ENCODE data around the gene MMP15. TPM values are rescaled to one million over a fixed set of nuclear protein-coding genes. Genes with fewer than 3 reads are reported as not detected.

MMP15 gene
- total and polyA plus RNA-seq, 2 donors, result 1.2 to 1.7 TPM

GRCh38 chr16:58028541-58029070 lies 3.1 kb downstream of the MMP15 start:
- no peak overlapping the region for H3K27ac ChIP-seq (ENCODE audit: low read depth in 1 of 2, low read length in 1 of 2)
- peaks cover 34 to 56% of the 10 kb centered on the region in 2 donors for H3K27me3 ChIP-seq (ENCODE audit: control insufficient read depth in 2 of 2, insufficient read depth in 1 of 2, low read length in 1 of 2)
- H3K4me3 ChIP-seq (ENCODE audit: low read length in 2 of 2), result no peak overlapping the region
- DNase-seq (ENCODE audit: low read depth in 6 of 9, low spot score in 9 of 9), result peak in 1 of 9 donors; percentile 28
- H3K36me3 ChIP-seq (ENCODE audit: control insufficient read depth in 2 of 2, insufficient read depth in 2 of 2, low read length in 1 of 2), result no peaks in the 10 kb centered on the region
- 43% methylated on average over 6 of the region's 6 CpGs for WGBS
- H3K4me1 ChIP-seq (ENCODE audit: control insufficient read depth in 2 of 2, insufficient read depth in 2 of 2, low read length in 2 of 2), result peaks cover 6 to 17% of the 10 kb centered on the region in 2 donors
- H3K9me3 ChIP-seq (ENCODE audit: control insufficient read depth in 2 of 2, insufficient read depth in 1 of 2, low read length in 1 of 2), result peaks cover 0 to 3% of the 10 kb centered on the region in 2 donors

DNA sequence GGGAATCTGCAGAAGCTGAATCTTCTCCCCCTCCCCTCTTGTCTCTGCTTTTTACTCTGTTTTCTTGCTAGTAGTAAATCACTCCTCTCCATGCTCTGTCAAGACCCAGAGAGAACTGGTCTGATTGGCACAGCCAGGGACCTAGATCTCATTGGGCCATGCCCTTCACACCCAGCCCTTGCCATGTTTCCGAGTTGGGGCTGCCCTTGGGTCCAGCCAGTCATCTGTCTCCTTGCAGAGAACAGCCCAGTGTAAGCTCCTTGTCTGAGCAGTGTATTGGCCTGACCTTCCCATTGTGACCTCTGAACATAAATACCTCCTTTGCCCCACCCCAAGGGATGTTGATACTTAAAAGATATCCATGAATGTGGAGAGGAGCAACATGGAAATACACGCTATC lies 3.9 kb downstream of the MMP15 start:
- H3K4me1 ChIP-seq (ENCODE audit: control insufficient read depth in 2 of 2, insufficient read depth in 2 of 2, low read length in 2 of 2), result peaks cover 6 to 16% of the 10 kb centered on the region in 2 donors
- WGBS, result 98% methylated on average over 2 of the region's 2 CpGs
- H3K4me3 ChIP-seq (ENCODE audit: low read length in 2 of 2), result no peak overlapping the region
- no peak for DNase-seq (ENCODE audit: low read depth in 6 of 9, low spot score in 9 of 9)
- peaks cover 0 to 3% of the 10 kb centered on the region in 2 donors for H3K9me3 ChIP-seq (ENCODE audit: control insufficient read depth in 2 of 2, insufficient read depth in 1 of 2, low read length in 1 of 2)
- H3K27me3 ChIP-seq (ENCODE audit: control insufficient read depth in 2 of 2, insufficient read depth in 1 of 2, low read length in 1 of 2), result peaks cover 27 to 48% of the 10 kb centered on the region in 2 donors
- no peak overlapping the region for H3K27ac ChIP-seq (ENCODE audit: low read depth in 1 of 2, low read length in 1 of 2)
- no peaks in the 10 kb centered on the region for H3K36me3 ChIP-seq (ENCODE audit: control insufficient read depth in 2 of 2, insufficient read depth in 2 of 2, low read length in 1 of 2)

DNA sequence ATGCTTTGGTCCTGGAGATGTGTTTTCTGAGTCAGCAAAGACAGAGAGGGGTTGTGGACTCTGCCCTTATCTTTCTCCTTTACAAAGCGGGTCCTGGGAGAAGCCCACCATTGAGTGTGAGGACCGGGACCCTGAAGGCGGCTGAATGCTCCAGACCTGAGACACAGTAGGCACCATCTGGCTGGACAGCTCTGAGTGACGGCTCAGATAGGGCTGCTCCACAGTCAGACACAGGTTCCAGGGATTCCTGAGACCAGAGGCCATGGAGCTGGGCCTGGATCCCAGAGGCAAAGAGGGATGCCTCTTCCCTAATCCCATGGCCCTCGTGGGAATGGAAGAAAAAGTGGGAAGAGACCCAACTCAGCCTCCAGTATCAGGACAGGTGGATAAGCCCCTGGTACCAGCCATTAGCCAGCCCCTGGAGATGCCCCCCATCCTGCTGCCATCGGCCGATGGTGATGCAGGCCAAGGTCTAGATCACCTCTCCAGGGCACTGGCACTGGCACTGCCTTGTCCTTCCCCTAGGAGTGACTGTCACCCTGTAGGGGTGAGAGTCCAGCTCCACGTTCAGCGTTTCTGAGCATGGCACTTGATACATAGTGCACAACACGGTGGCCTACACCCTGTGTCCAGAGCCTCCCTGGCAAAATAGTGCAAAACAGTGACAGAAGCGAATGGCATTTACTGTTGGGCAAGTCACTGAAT lies 4.7 kb downstream of the MMP15 start:
- H3K4me3 ChIP-seq (ENCODE audit: low read length in 2 of 2), result no peak overlapping the region
- 96% methylated on average over 11 of the region's 11 CpGs for WGBS
- H3K36me3 ChIP-seq (ENCODE audit: control insufficient read depth in 2 of 2, insufficient read depth in 2 of 2, low read length in 1 of 2), result no peaks in the 10 kb centered on the region
- H3K27me3 ChIP-seq (ENCODE audit: control insufficient read depth in 2 of 2, insufficient read depth in 1 of 2, low read length in 1 of 2), result peaks cover 25 to 39% of the 10 kb centered on the region in 2 donors
- peaks cover 0 to 7% of the 10 kb centered on the region in 2 donors for H3K4me1 ChIP-seq (ENCODE audit: control insufficient read depth in 2 of 2, insufficient read depth in 2 of 2, low read length in 2 of 2)
- H3K27ac ChIP-seq (ENCODE audit: low read depth in 1 of 2, low read length in 1 of 2), result no peak overlapping the region
- no peak for DNase-seq (ENCODE audit: low read depth in 6 of 9, low spot score in 9 of 9)
- H3K9me3 ChIP-seq (ENCODE audit: control insufficient read depth in 2 of 2, insufficient read depth in 1 of 2, low read length in 1 of 2), result peaks cover 0 to 3% of the 10 kb centered on the region in 2 donors

DNA sequence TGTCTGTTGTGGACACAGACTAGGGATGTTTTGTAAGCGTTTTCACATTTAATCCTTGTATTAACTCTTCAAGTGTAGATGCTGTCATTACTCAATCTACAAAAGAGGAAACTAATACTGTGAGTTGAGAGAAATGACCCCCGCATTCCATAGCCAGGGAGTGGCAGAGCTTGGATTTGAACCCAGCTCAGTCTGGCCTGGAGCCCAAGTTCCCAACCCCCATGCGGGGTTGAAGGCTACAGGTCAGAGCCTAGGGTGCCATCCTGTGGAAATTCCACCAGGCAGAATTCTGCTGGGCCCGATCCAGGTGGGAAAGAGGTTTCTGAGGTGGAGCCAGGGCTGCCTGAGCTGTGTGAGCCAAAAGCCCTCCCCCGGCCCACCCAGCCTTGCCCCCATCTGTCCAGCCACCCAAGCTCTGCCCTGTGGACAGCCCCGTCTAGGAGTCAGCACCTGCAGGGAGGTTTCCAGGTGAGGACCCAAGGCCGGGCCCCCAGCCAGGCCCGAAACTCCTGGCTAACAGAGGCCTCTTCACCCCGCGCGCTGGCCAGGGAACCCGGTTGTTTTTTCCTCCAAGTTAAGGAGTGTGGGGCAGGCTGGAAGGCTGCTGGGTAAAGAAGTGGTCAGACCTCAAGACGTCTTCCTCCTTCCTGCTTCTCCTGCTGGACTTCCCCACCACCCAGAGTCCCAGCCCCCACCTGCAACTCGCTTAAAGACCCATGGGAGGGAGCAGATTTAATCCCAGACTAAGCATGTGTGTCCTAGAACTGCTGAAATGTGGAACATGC lies 5.7 kb downstream of the MMP15 start:
- peaks cover 0 to 5% of the 10 kb centered on the region in 2 donors for H3K4me1 ChIP-seq (ENCODE audit: control insufficient read depth in 2 of 2, insufficient read depth in 2 of 2, low read length in 2 of 2)
- 73% methylated on average over 14 of the region's 14 CpGs for WGBS
- no peak overlapping the region for H3K4me3 ChIP-seq (ENCODE audit: low read length in 2 of 2)
- peaks cover 0 to 3% of the 10 kb centered on the region in 2 donors for H3K9me3 ChIP-seq (ENCODE audit: control insufficient read depth in 2 of 2, insufficient read depth in 1 of 2, low read length in 1 of 2)
- no peak overlapping the region for H3K27ac ChIP-seq (ENCODE audit: low read depth in 1 of 2, low read length in 1 of 2)
- peaks cover 17 to 30% of the 10 kb centered on the region in 2 donors for H3K27me3 ChIP-seq (ENCODE audit: control insufficient read depth in 2 of 2, insufficient read depth in 1 of 2, low read length in 1 of 2)
- DNase-seq (ENCODE audit: low read depth in 6 of 9, low spot score in 9 of 9), result no peak
- H3K36me3 ChIP-seq (ENCODE audit: control insufficient read depth in 2 of 2, insufficient read depth in 2 of 2, low read length in 1 of 2), result no peaks in the 10 kb centered on the region

DNA sequence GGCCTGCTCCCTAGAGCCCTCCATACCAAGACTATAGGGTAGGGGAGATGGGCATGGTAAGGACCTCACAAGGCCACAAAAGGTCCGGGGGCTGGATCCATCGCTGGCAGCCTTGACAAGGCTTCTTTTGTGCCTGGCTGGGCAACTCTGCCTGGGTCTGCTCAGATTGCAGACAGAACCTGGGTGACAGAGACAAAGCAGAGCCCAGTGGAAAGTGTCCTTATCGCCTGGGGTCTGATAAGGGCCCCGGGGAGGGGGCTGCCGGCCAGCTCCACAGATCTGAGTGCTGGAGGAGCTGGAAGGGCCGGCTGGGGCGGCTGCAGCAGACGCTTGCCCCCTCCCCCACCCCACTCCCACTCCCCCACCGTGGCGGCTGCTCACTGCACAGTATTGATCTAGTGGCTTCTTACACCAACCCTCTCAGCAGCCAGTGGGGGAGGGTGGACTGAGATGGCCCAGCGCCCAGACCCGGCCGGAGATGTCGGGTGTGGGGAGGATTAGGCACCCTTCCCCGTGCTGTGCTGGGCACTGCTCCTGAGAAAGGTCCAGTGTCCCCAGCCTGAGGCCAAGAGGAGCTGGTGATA lies 7.2 kb downstream of the MMP15 start:
- Histone ChIP-seq H3K4me1 (ENCODE audit: control insufficient read depth in 2 of 2, insufficient read depth in 2 of 2, low read length in 2 of 2) (no peaks in the 10 kb centered on the region), H3K4me3 (ENCODE audit: low read length in 2 of 2) (no peak overlapping the region), H3K27ac (ENCODE audit: low read depth in 1 of 2, low read length in 1 of 2) (no peak overlapping the region), H3K9me3 (ENCODE audit: control insufficient read depth in 2 of 2, insufficient read depth in 1 of 2, low read length in 1 of 2) (no peaks in the 10 kb centered on the region), H3K27me3 (ENCODE audit: control insufficient read depth in 2 of 2, insufficient read depth in 1 of 2, low read length in 1 of 2) (peaks cover under 1 to 14% of the 10 kb centered on the region in 2 donors), H3K36me3 (ENCODE audit: control insufficient read depth in 2 of 2, insufficient read depth in 2 of 2, low read length in 1 of 2) (no peaks in the 10 kb centered on the region)
- DNase-seq (ENCODE audit: low read depth in 6 of 9, low spot score in 9 of 9), result no peak
- 93% methylated on average over 15 of the region's 15 CpGs for WGBS

- Histone ChIP-seq H3K36me3 (ENCODE audit: control insufficient read depth in 2 of 2, insufficient read depth in 2 of 2, low read length in 1 of 2) (no peaks in the 10 kb centered on the region), H3K9me3 (ENCODE audit: control insufficient read depth in 2 of 2, insufficient read depth in 1 of 2, low read length in 1 of 2) (no peaks in the 10 kb centered on the region), H3K27me3 (ENCODE audit: control insufficient read depth in 2 of 2, insufficient read depth in 1 of 2, low read length in 1 of 2) (no peaks in the 10 kb centered on the region), H3K4me3 (ENCODE audit: low read length in 2 of 2) (no peak overlapping the region), H3K27ac (ENCODE audit: low read depth in 1 of 2, low read length in 1 of 2) (no peak overlapping the region), H3K4me1 (ENCODE audit: control insufficient read depth in 2 of 2, insufficient read depth in 2 of 2, low read length in 2 of 2) (no peaks in the 10 kb centered on the region)
- 93% methylated on average over 14 of the region's 14 CpGs for WGBS
- no peak for DNase-seq (ENCODE audit: low read depth in 6 of 9, low spot score in 9 of 9)
These were observed 8.7 kb downstream of the MMP15 start for GRCh38 chr16:58034128-58034685.

GRCh38 chr16:58034774-58035173 lies 9.2 kb downstream of the MMP15 start:
- no peaks in the 10 kb centered on the region for H3K4me1 ChIP-seq (ENCODE audit: control insufficient read depth in 2 of 2, insufficient read depth in 2 of 2, low read length in 2 of 2)
- 94% methylated on average over 11 of the region's 11 CpGs for WGBS

GRCh38 chr16:58035356-58036170 lies 10.0 kb downstream of the MMP15 start:
- Histone ChIP-seq H3K36me3 (ENCODE audit: control insufficient read depth in 2 of 2, insufficient read depth in 2 of 2, low read length in 1 of 2) (no peaks in the 10 kb centered on the region), H3K27ac (ENCODE audit: low read depth in 1 of 2, low read length in 1 of 2) (no peak overlapping the region), H3K4me1 (ENCODE audit: control insufficient read depth in 2 of 2, insufficient read depth in 2 of 2, low read length in 2 of 2) (no peaks in the 10 kb centered on the region), H3K4me3 (ENCODE audit: low read length in 2 of 2) (no peak overlapping the region), H3K27me3 (ENCODE audit: control insufficient read depth in 2 of 2, insufficient read depth in 1 of 2, low read length in 1 of 2) (no peaks in the 10 kb centered on the region), H3K9me3 (ENCODE audit: control insufficient read depth in 2 of 2, insufficient read depth in 1 of 2, low read length in 1 of 2) (no peaks in the 10 kb centered on the region)
- no peak for DNase-seq (ENCODE audit: low read depth in 6 of 9, low spot score in 9 of 9)
- WGBS, result 95% methylated on average over 14 of the region's 14 CpGs

More at GRCh38 chr16:58034774-58035173, 9.2 kb downstream of the MMP15 start:
- no peak for DNase-seq (ENCODE audit: low read depth in 6 of 9, low spot score in 9 of 9)
- no peak overlapping the region for H3K4me3 ChIP-seq (ENCODE audit: low read length in 2 of 2)
- no peaks in the 10 kb centered on the region for H3K36me3 ChIP-seq (ENCODE audit: control insufficient read depth in 2 of 2, insufficient read depth in 2 of 2, low read length in 1 of 2)
- no peaks in the 10 kb centered on the region for H3K27me3 ChIP-seq (ENCODE audit: control insufficient read depth in 2 of 2, insufficient read depth in 1 of 2, low read length in 1 of 2)
- H3K9me3 ChIP-seq (ENCODE audit: control insufficient read depth in 2 of 2, insufficient read depth in 1 of 2, low read length in 1 of 2), result no peaks in the 10 kb centered on the region
- no peak overlapping the region for H3K27ac ChIP-seq (ENCODE audit: low read depth in 1 of 2, low read length in 1 of 2)

All from thymus (tissue), 11 donors.